D721Med (cell line): ENCODE measurements around the gene WARS2.

Experiments used
- DNase-seq: peaks from one replicate; pipeline ENCODE4 v3.0.0; 2011; ENCODE audit warnings: low spot score; ENCODE audit not compliant: insufficient read length
- FAIRE-seq: peaks from 2 replicates; lab custom pipeline; 2011; peaks lifted over from hg19 to GRCh38; lab: Jason Lieb, UNC
- TF ChIP-seq, protein P1 (sequence below): IDR thresholded peaks from 2 replicates; pipeline ENCODE4 v1.5.1; 2012; ENCODE audit warnings: mild to moderate bottlenecking, control low read depth; ENCODE audit not compliant: insufficient read depth; ENCODE audit errors: missing control alignments

WARS2 gene

GRCh38 chr1:118982821-118983557 is 157.5 kb downstream of the WARS2 start:
- TF ChIP-seq, protein P1, sequence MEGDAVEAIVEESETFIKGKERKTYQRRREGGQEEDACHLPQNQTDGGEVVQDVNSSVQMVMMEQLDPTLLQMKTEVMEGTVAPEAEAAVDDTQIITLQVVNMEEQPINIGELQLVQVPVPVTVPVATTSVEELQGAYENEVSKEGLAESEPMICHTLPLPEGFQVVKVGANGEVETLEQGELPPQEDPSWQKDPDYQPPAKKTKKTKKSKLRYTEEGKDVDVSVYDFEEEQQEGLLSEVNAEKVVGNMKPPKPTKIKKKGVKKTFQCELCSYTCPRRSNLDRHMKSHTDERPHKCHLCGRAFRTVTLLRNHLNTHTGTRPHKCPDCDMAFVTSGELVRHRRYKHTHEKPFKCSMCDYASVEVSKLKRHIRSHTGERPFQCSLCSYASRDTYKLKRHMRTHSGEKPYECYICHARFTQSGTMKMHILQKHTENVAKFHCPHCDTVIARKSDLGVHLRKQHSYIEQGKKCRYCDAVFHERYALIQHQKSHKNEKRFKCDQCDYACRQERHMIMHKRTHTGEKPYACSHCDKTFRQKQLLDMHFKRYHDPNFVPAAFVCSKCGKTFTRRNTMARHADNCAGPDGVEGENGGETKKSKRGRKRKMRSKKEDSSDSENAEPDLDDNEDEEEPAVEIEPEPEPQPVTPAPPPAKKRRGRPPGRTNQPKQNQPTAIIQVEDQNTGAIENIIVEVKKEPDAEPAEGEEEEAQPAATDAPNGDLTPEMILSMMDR = no peak
- no peak for DNase-seq
- FAIRE-seq = no peak

DNA sequence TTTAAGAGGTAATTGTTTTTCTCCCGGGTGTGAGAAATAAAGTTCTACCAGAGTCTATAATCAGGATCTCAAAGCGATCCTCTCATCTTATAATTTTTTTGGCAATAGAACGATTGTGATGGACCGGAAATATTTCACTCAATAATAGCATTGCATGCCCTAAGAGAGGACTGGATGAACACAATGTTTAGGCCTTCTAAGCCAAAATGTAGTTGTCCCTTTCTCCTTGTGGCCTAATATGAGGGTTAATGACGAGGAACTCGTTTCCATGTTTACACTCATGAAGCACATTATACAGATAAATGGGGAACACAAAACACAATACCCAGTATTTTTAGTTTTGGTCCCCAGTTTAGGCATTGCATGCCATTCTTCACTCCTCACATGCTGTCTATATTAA is 158.2 kb downstream of the WARS2 start:
- DNase-seq (no peak), FAIRE-seq (no peak)
- TF ChIP-seq, protein P1 = no peak

DNA sequence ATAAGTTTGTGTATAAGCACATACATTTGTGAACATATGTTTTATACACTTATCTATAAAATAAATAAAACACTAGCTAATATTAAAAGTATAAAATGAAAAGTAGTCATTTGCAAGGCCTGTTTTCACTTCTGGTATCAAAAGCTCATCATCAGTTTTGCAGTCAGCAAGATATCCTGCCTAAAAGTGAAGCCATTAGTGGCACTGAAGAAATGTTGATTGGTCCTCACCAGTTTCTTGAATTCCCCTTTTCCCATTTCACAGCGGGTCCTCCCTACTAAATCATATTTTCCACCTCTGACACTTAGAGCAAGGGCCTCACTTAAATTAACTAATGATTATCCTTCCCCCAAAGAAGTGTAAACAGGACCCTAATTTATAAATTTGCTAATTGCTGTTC is 159.0 kb downstream of the WARS2 start:
- DNase-seq = no peak
- TF ChIP-seq, protein P1 = no peak
- FAIRE-seq = no peak
